ENCODE results near the gene DNAI2.
A peak's percentile ranks its signal among the peaks of the same experiment; 100 is the strongest.

Gene DNAI2

GRCh38 chr17:74274060-74274708 is at the start of gene DNAI2:
TSS of gene DNAI2 (plus strand) at chr17:74274234. CDS start at chr17:74281818, 7,584 bp downstream.
- peak; percentile 31 for DNase-seq

GRCh38 chr17:74224959-74225725 is 48.9 kb upstream of the DNAI2 start:
- no peak for DNase-seq

- DNase-seq: no peak
Observed at GRCh38 chr17:74226252-74226651, 47.8 kb upstream of the DNAI2 start.

GRCh38 chr17:74227271-74228080 is 46.6 kb upstream of the DNAI2 start:
- no peak for DNase-seq

GRCh38 chr17:74228306-74228978 is 45.6 kb upstream of the DNAI2 start:
- DNase-seq: no peak

GRCh38 chr17:74230896-74231295 is 43.1 kb upstream of the DNAI2 start:
- DNase-seq: no peak

- DNase-seq: no peak
Observed at GRCh38 chr17:74231928-74232907, 41.8 kb upstream of the DNAI2 start.

- no peak for DNase-seq
Observed at GRCh38 chr17:74233937-74234336, 40.1 kb upstream of the DNAI2 start.

GRCh38 chr17:74234486-74234885 is 39.5 kb upstream of the DNAI2 start:
- DNase-seq: no peak

GRCh38 chr17:74235040-74235581 is 38.9 kb upstream of the DNAI2 start:
- DNase-seq: no peak

GRCh38 chr17:74235911-74236371 is 38.1 kb upstream of the DNAI2 start:
- no peak for DNase-seq

- no peak for DNase-seq
Observed at GRCh38 chr17:74237321-74237720, 36.7 kb upstream of the DNAI2 start.

GRCh38 chr17:74239172-74239571 is 34.9 kb upstream of the DNAI2 start:
- no peak for DNase-seq

GRCh38 chr17:74240618-74241205 is 33.3 kb upstream of the DNAI2 start:
- no peak for DNase-seq

- DNase-seq: no peak
Observed at GRCh38 chr17:74241431-74241830, 32.6 kb upstream of the DNAI2 start.

GRCh38 chr17:74241847-74242246 is 32.2 kb upstream of the DNAI2 start:
- no peak for DNase-seq

GRCh38 chr17:74243013-74243755 is 30.9 kb upstream of the DNAI2 start:
- no peak for DNase-seq

- DNase-seq: no peak
Observed at GRCh38 chr17:74244128-74244527, 29.9 kb upstream of the DNAI2 start.

- DNase-seq: no peak
Observed at GRCh38 chr17:74244548-74244947, 29.5 kb upstream of the DNAI2 start.

- no peak for DNase-seq
Observed at GRCh38 chr17:74245145-74245831, 28.7 kb upstream of the DNAI2 start.
